Uterus (tissue), 4 donors: ENCODE measurements around the gene FANCL. TPM values are rescaled to one million over a fixed set of nuclear protein-coding genes. Genes with fewer than 3 reads are reported as not detected.

Experiments
- DNase-seq, 2 donors: peaks; one replicate each; pipeline ENCODE4 v3.0.0-alpha.2; 2019 to 2020
- H3K27ac ChIP-seq, 2 donors: fragments of 200-600 bp; sonication (generic); 1 replicate in 1 of 2; 2 replicates in 1 of 2; pipeline ENCODE4 v1.5.1; 2016 to 2018
- H3K27me3 ChIP-seq, 2 donors: fragments of 200-600 bp; sonication (generic); one replicate each; pipeline ENCODE4 v1.5.1; 2018 to 2019; ENCODE audit warnings: control low read depth in 1 of 2
- H3K36me3 ChIP-seq, 2 donors: fragments of 200-600 bp; sonication (generic); one replicate each; pipeline ENCODE4 v1.5.1; 2019; ENCODE audit warnings: control low read depth in 1 of 2
- H3K4me1 ChIP-seq, 2 donors: fragments of 200-600 bp; sonication (generic); one replicate each; pipeline ENCODE4 v1.5.1; 2018 to 2019; ENCODE audit warnings: control low read depth in 1 of 2
- H3K4me3 ChIP-seq, 2 donors: fragments of 200-600 bp; sonication (generic); 1 replicate in 1 of 2; 2 replicates in 1 of 2; pipeline ENCODE4 v1.5.1; 2018 to 2019; ENCODE audit warnings: mild to moderate bottlenecking in 1 of 2
- H3K9me3 ChIP-seq, 2 donors: fragments of 200-600 bp; sonication (generic); one replicate each; pipeline ENCODE4 v1.5.1; 2019; ENCODE audit warnings: control low read depth in 1 of 2
- CTCF ChIP-seq, 4 experiments: fragments of 200-600 bp in 2 of 4; fragments of 450-650 bp in 2 of 4; sonication (generic) in 2 of 4; IDR thresholded peaks; one replicate each; pipeline ENCODE4 v1.5.1; 2016 to 2019; ENCODE audit warnings: antibody characterized with exemption in 4 of 4, mild to moderate bottlenecking in 2 of 4, moderate library complexity in 1 of 4
- POLR2A ChIP-seq, 2 donors: fragments of 450-650 bp; IDR thresholded peaks; one replicate each; pipeline ENCODE4 v1.6.1; 2016; ENCODE audit warnings: antibody characterized with exemption in 2 of 2, mild to moderate bottlenecking in 1 of 2, moderate library complexity in 1 of 2
- intact Hi-C: fragments of 100-400 bp; cut with DNase I; formaldehyde crosslinking; loops from one replicate; pipeline ENCODE4 v1.15.1; 2023; ENCODE audit warnings: low total_unique reads
- total RNA-seq, 4 donors: library from RNA; depleted of rRNA in 3 of 4; stranded (reverse); fragments of >200 nt in 3 of 4; gene quantifications; one replicate each; pipeline versions ENCODE4 v1.1.0 to v1.2.4, GENCODE V29; 2014 to 2023
- donor health status: DM: yes; HTN: yes; CAD: no.

The FANCL gene
- total RNA-seq, 4 donors from 2014 or later: 69.8 to 302 (median 96.4) TPM

GRCh38 chr2:58140508-58141072, 100.5 kb downstream of the FANCL start:
- Histone ChIP-seq H3K4me1 (no peaks in the 10 kb centered on the region), H3K9me3 (no peaks in the 10 kb centered on the region), H3K36me3 (no peaks in the 10 kb centered on the region), H3K27me3 (no peaks in the 10 kb centered on the region), H3K27ac (no peak overlapping the region), H3K4me3 (no peak overlapping the region)
- intact Hi-C loops: no loop called here
- TF ChIP-seq CTCF (IDR thresholded peaks at IDR 0.05): no peak
- TF ChIP-seq POLR2A (IDR thresholded peaks at IDR 0.05): no peak
- DNase-seq: no peak

GRCh38 chr2:58138396-58139030, 102.6 kb downstream of the FANCL start:
- H3K36me3 ChIP-seq: no peaks in the 10 kb centered on the region
- no peaks in the 10 kb centered on the region for H3K27me3 ChIP-seq
- H3K27ac ChIP-seq: no peak overlapping the region
- H3K9me3 ChIP-seq: no peaks in the 10 kb centered on the region
- no peak overlapping the region for H3K4me3 ChIP-seq
- H3K4me1 ChIP-seq: no peaks in the 10 kb centered on the region
- no peak for DNase-seq
- intact Hi-C loops: no loop called here
- no peak for TF ChIP-seq CTCF (IDR thresholded peaks at IDR 0.05)
- TF ChIP-seq POLR2A (IDR thresholded peaks at IDR 0.05): no peak

- TF ChIP-seq POLR2A (IDR thresholded peaks at IDR 0.05): no peak
- no peak for TF ChIP-seq CTCF (IDR thresholded peaks at IDR 0.05)
- Histone ChIP-seq H3K4me3 (no peak overlapping the region), H3K27me3 (no peaks in the 10 kb centered on the region), H3K27ac (no peak overlapping the region), H3K9me3 (no peaks in the 10 kb centered on the region), H3K36me3 (no peaks in the 10 kb centered on the region), H3K4me1 (no peaks in the 10 kb centered on the region)
- DNase-seq: no peak
- intact Hi-C loops: no loop called here
Observed at GRCh38 chr2:58137856-58138255, 103.3 kb downstream of the FANCL start.

GRCh38 chr2:58137221-58137620, 103.9 kb downstream of the FANCL start:
- no peak overlapping the region for H3K27ac ChIP-seq
- no peak for DNase-seq
- no peak for TF ChIP-seq POLR2A (IDR thresholded peaks at IDR 0.05)
- TF ChIP-seq CTCF (IDR thresholded peaks at IDR 0.05): no peak
- no peaks in the 10 kb centered on the region for H3K36me3 ChIP-seq
- no peak overlapping the region for H3K4me3 ChIP-seq
- no peaks in the 10 kb centered on the region for H3K27me3 ChIP-seq
- H3K4me1 ChIP-seq: no peaks in the 10 kb centered on the region
- no peaks in the 10 kb centered on the region for H3K9me3 ChIP-seq
- intact Hi-C loops: no loop called here

GRCh38 chr2:58135861-58136260, 105.3 kb downstream of the FANCL start:
- no peaks in the 10 kb centered on the region for H3K36me3 ChIP-seq
- H3K4me1 ChIP-seq: peaks cover 4 to 7% of the 10 kb centered on the region in 2 donors
- intact Hi-C loops: no loop called here
- DNase-seq: no peak
- no peak overlapping the region for H3K4me3 ChIP-seq
- no peaks in the 10 kb centered on the region for H3K9me3 ChIP-seq
- H3K27me3 ChIP-seq: no peaks in the 10 kb centered on the region
- no peak overlapping the region for H3K27ac ChIP-seq
- TF ChIP-seq POLR2A (IDR thresholded peaks at IDR 0.05) (no peak), CTCF (IDR thresholded peaks at IDR 0.05) (no peak)
